NCI-H446 (cell line): ENCODE results near the gene CCDC177.
"Not testable (repeated sequence)": the region's sequence is repeated elsewhere in the genome, so short reads cannot be mapped to it uniquely, and the experiment has no call there.

Source experiments
- DNase-seq, 2 experiments: peaks; one replicate each; lab custom pipeline; 2025; lab: John Stamatoyannopoulos, UW

Gene CCDC177

GRCh38 chr14:69599431-69599830 lies 24.8 kb upstream of the CCDC177 start:
- DNase-seq: not testable (repeated sequence)

- no peak for DNase-seq
Observed at GRCh38 chr14:69595336-69595735, 20.7 kb upstream of the CCDC177 start.

GRCh38 chr14:69594846-69595245 lies 20.2 kb upstream of the CCDC177 start:
- DNase-seq: no peak

- DNase-seq: peak; percentile 67 to 87
Observed at GRCh38 chr14:69593018-69593677, 18.5 kb upstream of the CCDC177 start.

GRCh38 chr14:69591317-69591716 lies 16.6 kb upstream of the CCDC177 start:
- DNase-seq: no peak

- DNase-seq: no peak
Observed at GRCh38 chr14:69587389-69587788, 12.7 kb upstream of the CCDC177 start.

GRCh38 chr14:69586404-69586803 lies 11.7 kb upstream of the CCDC177 start:
- no peak for DNase-seq

GRCh38 chr14:69584389-69584788 lies 9.7 kb upstream of the CCDC177 start:
- no peak for DNase-seq

GRCh38 chr14:69582829-69583228 lies 8.2 kb upstream of the CCDC177 start:
- DNase-seq: no peak

GRCh38 chr14:69582212-69582611 lies 7.5 kb upstream of the CCDC177 start:
- no peak for DNase-seq

GRCh38 chr14:69581316-69581935 lies 6.8 kb upstream of the CCDC177 start:
- peak in 1 of 2 experiments; percentile 50 for DNase-seq

GRCh38 chr14:69580009-69580577 lies 5.4 kb upstream of the CCDC177 start:
- peak in 1 of 2 experiments; percentile 55 for DNase-seq

- no peak for DNase-seq
Observed at GRCh38 chr14:69579476-69579875, 4.8 kb upstream of the CCDC177 start.

- DNase-seq: no peak
Observed at GRCh38 chr14:69574954-69575295, 254 bp upstream of the CCDC177 start.

- DNase-seq: no peak
Observed at GRCh38 chr14:69573831-69574262, 824 bp downstream of the CCDC177 start.

- no peak for DNase-seq
Observed at GRCh38 chr14:69573205-69573830, 1.4 kb downstream of the CCDC177 start.

GRCh38 chr14:69572841-69573135 lies 1.9 kb downstream of the CCDC177 start:
- DNase-seq: no peak

- no peak for DNase-seq
Observed at GRCh38 chr14:69572030-69572840, 2.4 kb downstream of the CCDC177 start.

- DNase-seq: no peak
Observed at GRCh38 chr14:69571449-69572029, 3.1 kb downstream of the CCDC177 start.

- no peak for DNase-seq
Observed at GRCh38 chr14:69570836-69571330, 3.8 kb downstream of the CCDC177 start.

- DNase-seq: no peak
Observed at GRCh38 chr14:69569859-69570258, 4.8 kb downstream of the CCDC177 start.

GRCh38 chr14:69567563-69567962 lies 7.1 kb downstream of the CCDC177 start:
- DNase-seq: no peak
